NB4 (cell line): ENCODE measurements around the gene ASCC2.

Experiments
- CTCF ChIP-seq: IDR thresholded peaks from one replicate; pipeline ENCODE4 v1.5.1; 2012; ENCODE audit warnings: low read depth, low read length
- MYC ChIP-seq: IDR thresholded peaks from 2 replicates; pipeline ENCODE4 v1.6.1; 2011; ENCODE audit warnings: low read depth, low read length
- POLR2A ChIP-seq: IDR thresholded peaks from 2 replicates; pipeline ENCODE4 v1.6.1; 2011; ENCODE audit warnings: mild to moderate bottlenecking; ENCODE audit not compliant: insufficient read length; ENCODE audit errors: extremely low read depth

DNA sequence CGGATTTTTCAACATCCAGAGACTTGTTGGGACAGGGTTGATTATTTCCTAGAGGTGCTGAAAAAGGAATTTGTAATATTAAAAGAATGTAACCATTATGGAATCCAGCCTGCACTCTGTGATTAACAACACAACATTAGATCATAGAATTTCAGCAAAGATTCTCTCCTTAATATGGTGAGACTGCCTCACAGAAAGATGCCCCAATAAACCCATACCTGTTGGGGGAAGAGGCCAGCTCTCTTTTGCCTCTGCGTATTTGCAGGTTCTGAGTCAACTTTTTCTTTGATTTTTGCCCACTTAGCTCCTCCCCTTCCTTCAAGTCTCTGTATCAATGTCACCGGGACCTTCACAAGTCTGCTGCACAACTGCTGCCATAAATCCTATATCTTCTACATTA lies 32.5 kb upstream of the ASCC2 start:
- TF ChIP-seq CTCF, result no peak
- no peak for TF ChIP-seq POLR2A
- no peak for TF ChIP-seq MYC
